ENCODE results near the gene EYS.
"Not testable (repeated sequence)": the region's sequence is repeated elsewhere in the genome, so short reads cannot be mapped to it uniquely, and the experiment has no call there.

Gene EYS

GRCh38 chr6:63844287-63844686, 1862.7 kb downstream of the EYS start:
- no peak for DNase-seq (ENCODE audit: low read depth, low spot score)
- H3K27ac ChIP-seq, result no peak overlapping the region

- no peak for DNase-seq (ENCODE audit: low read depth, low spot score)
- H3K27ac ChIP-seq, result no peak overlapping the region
Observed at GRCh38 chr6:63839485-63839884, 1867.5 kb downstream of the EYS start.

- H3K27ac ChIP-seq; DNase-seq (ENCODE audit: low read depth, low spot score): not testable (repeated sequence)
Observed at GRCh38 chr6:63828678-63829077, 1878.3 kb downstream of the EYS start.

- H3K27ac ChIP-seq, result no peak overlapping the region
Observed at GRCh38 chr6:63824722-63825121, 1882.3 kb downstream of the EYS start.

GRCh38 chr6:63821442-63821841, 1885.6 kb downstream of the EYS start:
- no peak overlapping the region for H3K27ac ChIP-seq
- DNase-seq (ENCODE audit: low read depth, low spot score), result no peak

More at GRCh38 chr6:63824722-63825121, 1882.3 kb downstream of the EYS start:
- DNase-seq (ENCODE audit: low read depth, low spot score), result no peak

GRCh38 chr6:63819831-63820230, 1887.2 kb downstream of the EYS start:
- DNase-seq (ENCODE audit: low read depth, low spot score), result no peak
- H3K27ac ChIP-seq, result no peak overlapping the region

- no peak for DNase-seq (ENCODE audit: low read depth, low spot score)
- H3K27ac ChIP-seq, result no peak overlapping the region
Observed at GRCh38 chr6:63817492-63818050, 1889.5 kb downstream of the EYS start.

- no peak for DNase-seq (ENCODE audit: low read depth, low spot score)
- H3K27ac ChIP-seq, result no peak overlapping the region
Observed at GRCh38 chr6:63816982-63817436, 1890.0 kb downstream of the EYS start.

- DNase-seq (ENCODE audit: low read depth, low spot score), result no peak
Observed at GRCh38 chr6:63816401-63816981, 1890.5 kb downstream of the EYS start.

GRCh38 chr6:63814459-63814858, 1892.6 kb downstream of the EYS start:
- H3K27ac ChIP-seq, result no peak overlapping the region
- DNase-seq (ENCODE audit: low read depth, low spot score), result no peak

More at GRCh38 chr6:63816401-63816981, 1890.5 kb downstream of the EYS start:
- H3K27ac ChIP-seq, result no peak overlapping the region

- no peak overlapping the region for H3K27ac ChIP-seq
- DNase-seq (ENCODE audit: low read depth, low spot score), result no peak
Observed at GRCh38 chr6:63813566-63814120, 1893.4 kb downstream of the EYS start.

- H3K27ac ChIP-seq, result no peak overlapping the region
- no peak for DNase-seq (ENCODE audit: low read depth, low spot score)
Observed at GRCh38 chr6:63808576-63808975, 1898.5 kb downstream of the EYS start.

GRCh38 chr6:63807056-63807455, 1900.0 kb downstream of the EYS start:
- no peak for DNase-seq (ENCODE audit: low read depth, low spot score)
- peak overlapping the region; percentile 98 for H3K27ac ChIP-seq

- DNase-seq (ENCODE audit: low read depth, low spot score), result no peak
- peak overlapping the region; percentile 98 for H3K27ac ChIP-seq
Observed at GRCh38 chr6:63806573-63806913, 1900.5 kb downstream of the EYS start.

- peak; percentile 84 for DNase-seq (ENCODE audit: low read depth, low spot score)
- peak overlapping the region; percentile 98 for H3K27ac ChIP-seq
Observed at GRCh38 chr6:63805808-63806572, 1901.0 kb downstream of the EYS start.

GRCh38 chr6:63805345-63805744, 1901.7 kb downstream of the EYS start:
- DNase-seq (ENCODE audit: low read depth, low spot score), result no peak
- H3K27ac ChIP-seq, result peak overlapping the region; percentile 98

GRCh38 chr6:63804381-63804956, 1902.6 kb downstream of the EYS start:
- H3K27ac ChIP-seq, result peak overlapping the region; percentile 98
- peak; percentile 70 for DNase-seq (ENCODE audit: low read depth, low spot score)

GRCh38 chr6:63803371-63803770, 1903.7 kb downstream of the EYS start:
- H3K27ac ChIP-seq, result peak overlapping the region; percentile 98

GRCh38 chr6:63802606-63803206, 1904.3 kb downstream of the EYS start:
- no peak for DNase-seq (ENCODE audit: low read depth, low spot score)
- no peak overlapping the region for H3K27ac ChIP-seq

More at GRCh38 chr6:63803371-63803770, 1903.7 kb downstream of the EYS start:
- DNase-seq (ENCODE audit: low read depth, low spot score), result no peak

GRCh38 chr6:63800386-63800785, 1906.6 kb downstream of the EYS start:
- DNase-seq (ENCODE audit: low read depth, low spot score), result not testable (repeated sequence)

More at GRCh38 chr6:63800386-63800785, 1906.6 kb downstream of the EYS start:
- not testable (repeated sequence) for H3K27ac ChIP-seq

Measured in epithelial cell of prostate (primary cell).